Spleen (tissue), 11 donors: ENCODE results near the gene KSR2. TPM values are rescaled to one million over a fixed set of nuclear protein-coding genes. Genes with fewer than 3 reads are reported as not detected.
A peak's percentile ranks its signal among the peaks of the same experiment; 100 is the strongest.

Source experiments
- DNase-seq: peaks from one replicate; pipeline ENCODE4 v3.0.0-alpha.2; 2020
- H3K27ac ChIP-seq, 8 donors: fragments of 200-600 bp; sonication (generic) in 7 of 8; 1 replicate in 4 of 8; 2 replicates in 4 of 8; pipeline versions ENCODE4 v1.5.0 to v1.8.0; 2016 to 2021; ENCODE audit warnings: inconsistent platforms in 4 of 8, mild to moderate bottlenecking in 4 of 8, moderate library complexity in 1 of 8
- H3K27me3 ChIP-seq, 7 donors: fragments of 200-600 bp; sonication (generic) in 6 of 7; replicated peaks in 1 of 7; 1 replicate in 4 of 7; 2 replicates in 3 of 7; pipeline versions ENCODE4 v1.5.0 to v1.8.0; 2016 to 2021; ENCODE audit warnings: inconsistent platforms in 3 of 7, mild to moderate bottlenecking in 1 of 7
- H3K36me3 ChIP-seq, 6 donors: fragments of 200-600 bp; sonication (generic) in 5 of 6; 1 replicate in 4 of 6; 2 replicates in 2 of 6; pipeline versions ENCODE4 v1.5.0 to v1.8.0; 2016 to 2021; ENCODE audit warnings: inconsistent platforms in 2 of 6
- H3K4me1 ChIP-seq, 6 donors: fragments of 200-600 bp; sonication (generic) in 5 of 6; 1 replicate in 3 of 6; 2 replicates in 3 of 6; pipeline versions ENCODE4 v1.5.0 to v1.8.0; 2016 to 2021; ENCODE audit warnings: inconsistent platforms in 3 of 6
- H3K4me3 ChIP-seq, 8 donors: fragments of 200-600 bp; sonication (generic) in 7 of 8; 1 replicate in 4 of 8; 2 replicates in 4 of 8; pipeline versions ENCODE4 v1.5.0 to v1.8.0; 2016 to 2021; ENCODE audit warnings: inconsistent platforms in 4 of 8, mild to moderate bottlenecking in 4 of 8, moderate library complexity in 2 of 8
- H3K9me3 ChIP-seq, 8 donors: fragments of 200-600 bp; sonication (generic) in 7 of 8; 1 replicate in 4 of 8; 2 replicates in 4 of 8; pipeline versions ENCODE4 v1.5.0 to v1.8.0; 2016 to 2021; ENCODE audit warnings: inconsistent platforms in 4 of 8
- POLR2A ChIP-seq, 3 donors: fragments of 450-650 bp; IDR thresholded peaks; one replicate each; pipeline ENCODE4 v1.5.1; 2017; ENCODE audit warnings: antibody characterized with exemption in 3 of 3, mild to moderate bottlenecking in 1 of 3
- POLR2AphosphoS5 ChIP-seq, 3 donors: sonication (generic); formaldehyde crosslinking; IDR thresholded peaks; one replicate each; pipeline ENCODE4 v1.5.1; 2017; ENCODE audit warnings: antibody characterized with exemption in 3 of 3
- WGBS, 5 donors: extraction: QIAGEN DNeasy Blood & Tissue Kit in 3 of 5; methylation state at CpG; one replicate each; pipeline versions ENCODE4 v1.1.5 to v1.1.7; 2013 to 2018; 5-methylcytosine and 5-hydroxymethylcytosine counted together
- intact Hi-C: fragments of 100-400 bp; cut with DNase I; formaldehyde crosslinking; loops from one replicate; pipeline ENCODE4 v1.15.0; 2023; ENCODE audit warnings: low total_unique reads
- polyA plus RNA-seq, 3 donors: library from polyadenylated mRNA; stranded (reverse); fragments of 200-250 nt; gene quantifications; one replicate each; pipeline ENCODE4 v1.2.1, GENCODE V29; 2013
- total RNA-seq, 7 donors: library from RNA; depleted of rRNA in 3 of 7; stranded (reverse); fragments of >200 nt in 3 of 7; fragmentation: NEBNext Ultra II Directional in 4 of 7; extraction: Animal tissue kit (Norgen Biotek cat#: 25700) in 4 of 7; gene quantifications; one replicate each; pipeline versions ENCODE4 v1.1.0 to v1.2.1, GENCODE V29; 2016 to 2021
- TF ChIP-seq, protein P1 (sequence below), 11 experiments: fragments of 200-600 bp in 7 of 11; fragments of 450-650 bp in 4 of 11; sonication (generic) in 4 of 11; IDR thresholded peaks in 8 of 11; conservative IDR thresholded peaks in 3 of 11; 1 replicate in 7 of 11; 2 replicates in 4 of 11; pipeline versions ENCODE4 v1.4.0 to v1.8.0; 2016 to 2021; ENCODE audit warnings: antibody characterized with exemption in 11 of 11, inconsistent platforms in 4 of 11, mild to moderate bottlenecking in 1 of 11
- donor health status: healthy with polysubstance abuse.
- donor health status: DM: no; HTN: no; CAD: no; lungs with moderate emphysema.
- donor health status: DM: no; HTN: no; CAD: no.
- donor health status: Bipolar disorder and iron deficiency.
- donor health status: healthy.
- donor health status: DM: no; HTN: no; CAD: no.
- donor health status: DM: yes; HTN: yes; CAD: no.

Gene KSR2
- total and polyA plus RNA-seq, 10 donors: under 0.01 to 0.09 (median 0.02) TPM; not detected in 4

DNA sequence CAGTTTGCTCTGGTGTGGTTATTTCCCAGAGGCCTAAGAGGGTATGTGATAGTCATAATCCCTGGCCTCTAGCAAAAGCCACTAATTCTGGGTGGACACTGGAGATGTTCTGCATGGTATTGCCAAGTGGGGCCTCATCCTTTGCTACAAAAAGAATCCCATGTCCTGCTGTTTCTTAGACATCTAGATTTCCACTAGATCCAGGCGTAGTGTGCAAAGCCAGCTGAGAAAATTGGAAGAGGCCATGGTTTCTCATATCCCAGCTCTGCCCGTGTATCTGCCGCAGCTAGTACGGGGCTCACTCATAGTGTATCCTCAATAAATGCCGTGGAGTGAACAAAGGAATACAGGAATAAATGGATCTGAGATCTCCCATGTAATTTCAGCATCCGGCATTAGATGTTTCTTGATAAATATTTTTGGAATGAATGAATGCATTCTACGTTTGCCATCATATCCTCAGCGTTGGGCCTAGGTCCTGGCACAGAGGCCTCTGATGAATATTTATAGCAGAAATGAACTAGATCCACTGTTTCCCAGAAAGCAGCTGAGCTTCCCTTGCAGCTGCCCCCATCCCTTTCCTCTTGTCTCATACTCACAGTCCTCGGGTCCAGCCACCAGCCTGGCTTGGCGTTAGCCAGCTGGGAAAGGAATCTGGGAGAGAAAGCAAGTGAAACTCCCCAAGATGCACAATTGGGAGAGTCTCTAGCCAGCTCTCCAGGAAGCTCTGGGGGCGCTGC, 531.1 kb downstream of the KSR2 start:
- DNase-seq: no peak
- H3K4me3 ChIP-seq: no peak overlapping the region
- no peaks in the 10 kb centered on the region for H3K36me3 ChIP-seq
- no peaks in the 10 kb centered on the region for H3K9me3 ChIP-seq
- no peak overlapping the region for H3K27ac ChIP-seq
- TF ChIP-seq POLR2AphosphoS5 (IDR thresholded peaks at IDR 0.05) (no peak), POLR2A (IDR thresholded peaks at IDR 0.05) (no peak)
- TF ChIP-seq, protein P1, sequence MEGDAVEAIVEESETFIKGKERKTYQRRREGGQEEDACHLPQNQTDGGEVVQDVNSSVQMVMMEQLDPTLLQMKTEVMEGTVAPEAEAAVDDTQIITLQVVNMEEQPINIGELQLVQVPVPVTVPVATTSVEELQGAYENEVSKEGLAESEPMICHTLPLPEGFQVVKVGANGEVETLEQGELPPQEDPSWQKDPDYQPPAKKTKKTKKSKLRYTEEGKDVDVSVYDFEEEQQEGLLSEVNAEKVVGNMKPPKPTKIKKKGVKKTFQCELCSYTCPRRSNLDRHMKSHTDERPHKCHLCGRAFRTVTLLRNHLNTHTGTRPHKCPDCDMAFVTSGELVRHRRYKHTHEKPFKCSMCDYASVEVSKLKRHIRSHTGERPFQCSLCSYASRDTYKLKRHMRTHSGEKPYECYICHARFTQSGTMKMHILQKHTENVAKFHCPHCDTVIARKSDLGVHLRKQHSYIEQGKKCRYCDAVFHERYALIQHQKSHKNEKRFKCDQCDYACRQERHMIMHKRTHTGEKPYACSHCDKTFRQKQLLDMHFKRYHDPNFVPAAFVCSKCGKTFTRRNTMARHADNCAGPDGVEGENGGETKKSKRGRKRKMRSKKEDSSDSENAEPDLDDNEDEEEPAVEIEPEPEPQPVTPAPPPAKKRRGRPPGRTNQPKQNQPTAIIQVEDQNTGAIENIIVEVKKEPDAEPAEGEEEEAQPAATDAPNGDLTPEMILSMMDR (IDR thresholded peaks at IDR 0.05 in 8 of 11, conservative IDR thresholded peaks at IDR 0.05 in 3 of 11): no peak
- WGBS, 5 donors: 69 to 82% (median 81%) methylated on average over 11 of the region's 11 CpGs
- no peaks in the 10 kb centered on the region for H3K4me1 ChIP-seq
- intact Hi-C loops: no loop called here
- H3K27me3 ChIP-seq: peaks cover 0 to 11% (median 0%) of the 10 kb centered on the region in 7 donors

DNA sequence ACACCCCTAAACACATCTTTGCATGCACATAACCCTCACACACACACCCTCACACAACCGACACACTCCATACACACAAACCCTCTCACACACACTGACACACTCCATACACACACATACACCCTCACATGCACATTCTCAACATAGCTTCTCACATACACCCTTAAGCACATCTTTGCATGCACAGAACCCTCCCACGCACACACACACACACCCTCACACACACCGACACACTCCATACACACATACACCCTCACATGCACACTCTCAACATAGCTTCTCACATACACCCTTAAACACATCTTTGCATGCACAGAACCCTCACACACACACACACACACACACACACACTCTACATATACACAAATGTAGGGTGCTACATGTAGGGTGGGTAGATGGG, 534.9 kb downstream of the KSR2 start:
- H3K4me3 ChIP-seq: no peak overlapping the region
- no peaks in the 10 kb centered on the region for H3K9me3 ChIP-seq
- no peaks in the 10 kb centered on the region for H3K4me1 ChIP-seq
- no peak overlapping the region for H3K27ac ChIP-seq
- DNase-seq: no peak
- intact Hi-C loops: no loop called here
- WGBS, 5 donors: 88 to 92% (median 91%) methylated on average over 3 of the region's 3 CpGs
- H3K36me3 ChIP-seq: no peaks in the 10 kb centered on the region
- H3K27me3 ChIP-seq: peaks cover 0 to under 1% (median 0%) of the 10 kb centered on the region in 7 donors
- TF ChIP-seq, protein P1 (IDR thresholded peaks at IDR 0.05 in 8 of 11, conservative IDR thresholded peaks at IDR 0.05 in 3 of 11): peak in 1 of 11 experiments; percentile 12
- no peak for TF ChIP-seq POLR2A (IDR thresholded peaks at IDR 0.05)

DNA sequence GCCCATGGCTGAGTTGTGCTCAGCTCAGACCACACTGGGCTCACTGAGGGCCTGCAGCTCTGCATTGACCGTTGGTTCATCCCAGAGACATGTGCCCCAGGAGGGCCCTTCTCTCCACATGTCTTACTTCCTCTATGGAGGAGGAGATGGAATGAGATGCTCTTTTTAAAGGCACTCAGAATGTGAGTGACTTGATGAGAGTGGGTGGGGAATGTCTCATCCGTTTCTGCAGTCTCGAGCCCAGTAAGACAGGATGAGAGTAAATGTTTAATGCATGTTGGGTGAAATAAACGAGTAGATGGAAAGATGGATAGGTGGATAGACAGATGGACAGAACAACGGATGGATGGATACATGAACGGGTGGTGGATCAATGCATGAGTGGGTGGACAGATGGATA, 538.5 kb downstream of the KSR2 start:
- 69 to 87% (median 79%) methylated on average over 6 of the region's 6 CpGs for WGBS, 5 donors

DNA sequence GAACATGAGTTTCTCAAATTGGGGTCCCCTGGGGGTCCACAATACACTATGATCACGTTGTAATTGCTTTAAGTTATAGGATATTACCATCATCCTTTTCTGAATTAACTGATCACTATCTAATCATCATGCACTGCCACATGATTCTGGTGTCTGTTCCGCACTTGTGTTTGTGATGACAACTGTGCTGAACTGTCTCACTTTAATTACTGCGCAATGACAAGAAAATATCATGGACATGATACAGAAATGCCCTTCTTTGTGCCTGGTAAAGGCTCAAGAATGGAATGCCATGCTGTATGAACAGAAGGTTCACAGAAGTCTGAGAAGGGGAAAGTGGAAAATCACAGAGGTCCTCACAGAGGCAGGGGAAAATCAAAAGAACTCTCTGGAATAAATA, 541.6 kb downstream of the KSR2 start:
- TF ChIP-seq, protein P1 (IDR thresholded peaks at IDR 0.05 in 8 of 11, conservative IDR thresholded peaks at IDR 0.05 in 3 of 11): no peak
- TF ChIP-seq POLR2A (IDR thresholded peaks at IDR 0.05): no peak
- no peak for TF ChIP-seq POLR2AphosphoS5 (IDR thresholded peaks at IDR 0.05)
- 70 to 79% (median 76%) methylated on average over 3 of the region's 3 CpGs for WGBS, 5 donors
- peaks cover 0 to 12% (median 0%) of the 10 kb centered on the region in 7 donors for H3K27me3 ChIP-seq
- H3K4me3 ChIP-seq: no peak overlapping the region
- no peaks in the 10 kb centered on the region for H3K4me1 ChIP-seq
- intact Hi-C loops: no loop called here
- H3K27ac ChIP-seq: no peak overlapping the region
- peaks cover 0 to 13% (median 3%) of the 10 kb centered on the region in 8 donors for H3K9me3 ChIP-seq
- no peaks in the 10 kb centered on the region for H3K36me3 ChIP-seq
- DNase-seq: no peak

More for the DNA sequence above, 538.5 kb downstream of the KSR2 start:
- no peak for DNase-seq
- Histone ChIP-seq H3K4me3 (no peak overlapping the region), H3K27me3 (no peaks in the 10 kb centered on the region), H3K4me1 (no peaks in the 10 kb centered on the region), H3K9me3 (peaks cover 0 to 8% (median 3%) of the 10 kb centered on the region in 8 donors), H3K36me3 (no peaks in the 10 kb centered on the region), H3K27ac (no peak overlapping the region)
- intact Hi-C loops: no loop called here
- TF ChIP-seq POLR2AphosphoS5 (IDR thresholded peaks at IDR 0.05) (no peak), POLR2A (IDR thresholded peaks at IDR 0.05) (no peak)
- TF ChIP-seq, protein P1 (IDR thresholded peaks at IDR 0.05 in 8 of 11, conservative IDR thresholded peaks at IDR 0.05 in 3 of 11): no peak
